B cell (primary cell): ENCODE data around the gene C19orf33. TPM values are rescaled to one million over a fixed set of nuclear protein-coding genes. Genes with fewer than 3 reads are reported as not detected.

ENCODE experiments used
- ATAC-seq: fragments of 200-7000 bp; cut with Tn5 transposase; one replicate; pipeline ENCODE4 v1.10.0; 2021; ENCODE audit warnings: low read depth, mild to moderate bottlenecking, moderate number of reproducible peaks, moderate library complexity
- CTCF ChIA-PET: fragments of 350-600 bp; sonication (Branson Sonifier 250); formaldehyde crosslinking; loops from one replicate; lab custom pipeline; 2021; ENCODE audit warnings: antibody characterized with exemption, inconsistent platforms; lab: Charles Lee
- POLR2A ChIA-PET: fragments of 350-600 bp; sonication (Branson Sonifier 250); formaldehyde crosslinking; loops from one replicate; lab custom pipeline; 2021; ENCODE audit warnings: antibody characterized with exemption; lab: Charles Lee
- DNase-seq: peaks from one replicate; pipeline ENCODE4 v3.0.0; 2013
- H2AFZ ChIP-seq: 2 replicates; pipeline ENCODE4 v1.6.1; 2012; ENCODE audit warnings: mild to moderate bottlenecking, low read depth, low read length; ENCODE audit not compliant: insufficient read depth, poor library complexity, severe bottlenecking
- H3K27ac ChIP-seq, 2 donors: 1 replicate in 1 of 2; 2 replicates in 1 of 2; pipeline ENCODE4 v1.5.1; 2012 to 2013; ENCODE audit warnings: low read length in 2 of 2, mild to moderate bottlenecking in 2 of 2, moderate library complexity in 1 of 2
- H3K27me3 ChIP-seq, 4 experiments: fragments of 200-600 bp in 1 of 4; sonication (generic) in 1 of 4; replicated peaks in 1 of 4; 1 replicate in 2 of 4; 2 replicates in 2 of 4; pipeline versions ENCODE4 v1.6.1 to v1.7.0; 2013 to 2016; ENCODE audit warnings: low read length in 3 of 4, mild to moderate bottlenecking in 2 of 4, mixed read lengths in 1 of 4, moderate library complexity in 1 of 4; ENCODE audit not compliant: insufficient read depth in 4 of 4, control insufficient read depth in 3 of 4; ENCODE audit errors: control extremely low read depth in 1 of 4
- H3K36me3 ChIP-seq, 2 experiments: replicated peaks in 1 of 2; 1 replicate in 1 of 2; 2 replicates in 1 of 2; pipeline versions ENCODE4 v1.6.1 to v1.7.1; 2013; ENCODE audit warnings: low read length in 1 of 2; ENCODE audit not compliant: insufficient read depth in 2 of 2, control insufficient read depth in 1 of 2; ENCODE audit errors: control extremely low read depth in 1 of 2, extremely low read depth in 1 of 2
- H3K4me1 ChIP-seq, 2 donors: fragments of 200-600 bp in 1 of 2; sonication (generic) in 1 of 2; 1 replicate in 1 of 2; 2 replicates in 1 of 2; pipeline versions ENCODE4 v1.5.1 to v1.6.1; 2013 to 2017; ENCODE audit warnings: low read length in 2 of 2; ENCODE audit not compliant: control insufficient read depth in 2 of 2, insufficient read depth in 2 of 2
- H3K4me2 ChIP-seq: replicated peaks from 2 replicates; pipeline ENCODE3; 2012; ENCODE audit warnings: mild to moderate bottlenecking, low read depth, low read length; ENCODE audit not compliant: poor library complexity, severe bottlenecking
- H3K4me3 ChIP-seq, 5 experiments: fragments of 200-600 bp in 1 of 5; sonication (generic) in 1 of 5; 1 replicate in 3 of 5; 2 replicates in 2 of 5; pipeline versions ENCODE4 v1.5.1 to v1.7.0; 2011 to 2016; ENCODE audit warnings: low read length in 4 of 5, mild to moderate bottlenecking in 4 of 5, low read depth in 2 of 5, control low read depth in 1 of 5, moderate library complexity in 1 of 5; ENCODE audit not compliant: insufficient read depth in 1 of 5; ENCODE audit errors: control extremely low read depth in 1 of 5, extremely low read depth in 1 of 5
- H3K79me2 ChIP-seq: fragments of 200-600 bp; sonication (generic); one replicate; pipeline ENCODE4 v1.6.0; 2016; ENCODE audit warnings: low read length; ENCODE audit not compliant: control insufficient read depth, insufficient read depth
- H3K9ac ChIP-seq: fragments of 200-600 bp; sonication (generic); 2 replicates; pipeline ENCODE4 v1.6.1; 2017; ENCODE audit warnings: mild to moderate bottlenecking, low read length, moderate library complexity
- H3K9me3 ChIP-seq, 3 donors: one replicate each; pipeline versions ENCODE4 v1.6.1 to v1.7.1; 2013; ENCODE audit warnings: low read length in 2 of 3; ENCODE audit not compliant: control insufficient read depth in 2 of 3, insufficient read depth in 1 of 3; ENCODE audit errors: control extremely low read depth in 1 of 3
- H4K20me1 ChIP-seq: 2 replicates; pipeline ENCODE4 v1.6.0; 2012; ENCODE audit warnings: mild to moderate bottlenecking, low read length; ENCODE audit not compliant: insufficient read depth, control insufficient read depth, poor library complexity, severe bottlenecking
- H3K27ac Mint-ChIP-seq: one replicate; pipeline ENCODE4 v1.8.0; 2021; ENCODE audit warnings: mixed read lengths
- H3K27me3 Mint-ChIP-seq: one replicate; pipeline ENCODE4 v1.8.0; 2021; ENCODE audit warnings: mixed read lengths
- H3K4me1 Mint-ChIP-seq: one replicate; pipeline ENCODE4 v1.8.0; 2021; ENCODE audit warnings: mixed read lengths
- H3K4me3 Mint-ChIP-seq: one replicate; pipeline ENCODE4 v1.8.0; 2021; ENCODE audit warnings: mixed read lengths
- H3K9me3 Mint-ChIP-seq: one replicate; pipeline ENCODE4 v1.8.0; 2022; ENCODE audit warnings: mixed read lengths; ENCODE audit not compliant: insufficient read depth
- EZH2 ChIP-seq: IDR thresholded peaks from 2 replicates; pipeline ENCODE4 v1.6.1; 2012; ENCODE audit warnings: borderline replicate concordance, low read depth, mild to moderate bottlenecking, moderate library complexity, low read length; ENCODE audit not compliant: insufficient read depth, poor library complexity, severe bottlenecking
- WGBS: methylation state at CpG from one replicate; pipeline ENCODE4 v1.1.5; 2013; ENCODE audit warnings: missing lambda C conversion rate; ENCODE audit not compliant: insufficient coverage; 5-methylcytosine and 5-hydroxymethylcytosine counted together
- intact Hi-C: fragments of 100-400 bp; cut with micrococcal nuclease; formaldehyde crosslinking; loops from one replicate; pipeline ENCODE4 v1.10.0; 2022
- polyA plus RNA-seq: library from polyadenylated mRNA; depleted of rRNA; stranded (reverse); fragments of >200 nt; gene quantifications from 2 replicates; pipeline ENCODE4 v1.2.3, GENCODE V29; 2012
- total RNA-seq, 2 donors: library from RNA; stranded (reverse); fragments of 120-200 nt in 1 of 2; gene quantifications; 1 replicate in 1 of 2; 2 replicates in 1 of 2; pipeline versions ENCODE4 v1.2.3 to v1.2.4, GENCODE V29; 2013 to 2022
- TF ChIP-seq, protein P1 (sequence below): fragments of 200-600 bp; IDR thresholded peaks from one replicate; pipeline ENCODE4 v1.8.0; 2022; ENCODE audit warnings: antibody characterized with exemption, mild to moderate bottlenecking

Gene C19orf33
- total and polyA plus RNA-seq, 2 donors (not counting 1 experiment from before 2014, with no cell fraction given), result 1.2 TPM; not detected in 1

DNA sequence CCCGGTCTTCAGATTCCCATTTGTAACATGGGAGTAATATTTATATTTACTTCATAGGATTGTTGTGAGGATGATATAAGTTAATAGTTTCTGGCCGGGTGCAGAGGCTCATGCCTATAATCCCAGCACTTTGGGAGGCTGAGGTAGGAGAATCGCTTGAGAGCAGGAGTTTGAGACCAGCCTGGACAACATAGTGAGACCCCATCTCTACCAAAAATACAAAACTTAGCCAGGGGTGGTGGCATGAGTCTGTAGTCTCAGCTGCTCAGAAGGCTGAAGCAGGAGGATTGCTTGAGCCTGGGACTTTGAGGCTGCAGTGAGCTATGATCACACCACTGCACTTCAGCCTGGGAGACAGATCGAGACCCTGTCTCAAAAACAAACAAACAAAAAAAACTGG is 42.8 kb downstream of the C19orf33 start:
- Mint-ChIP-seq H3K4me1 (no peaks in the 10 kb centered on the region), H3K9me3 (no peaks in the 10 kb centered on the region), H3K27ac (no peak overlapping the region), H3K4me3 (no peak overlapping the region), H3K27me3 (no peaks in the 10 kb centered on the region)
- ChIA-PET POLR2A (no interaction called here), CTCF (interaction anchor here (0.5 kb wide), 1 partner anchor 103 kb away, joined by 3 read pairs; no protein-coding TSS in a partner anchor)
- no peak overlapping the region for H3K4me3 ChIP-seq
- peaks cover 2% of the 10 kb centered on the region for H3K79me2 ChIP-seq
- intact Hi-C loops, result no loop called here
- H3K4me1 ChIP-seq, result no peaks in the 10 kb centered on the region
- H3K9me3 ChIP-seq, result no peaks in the 10 kb centered on the region
- no peak overlapping the region for H3K27ac ChIP-seq
- no peak overlapping the region for H3K4me2 ChIP-seq
- ATAC-seq, result no peak
- WGBS, result 86% methylated on average over 1 of the region's 4 CpGs
- no peak overlapping the region for H3K9ac ChIP-seq
- DNase-seq, result no peak
- no peaks in the 10 kb centered on the region for H4K20me1 ChIP-seq
- no peak overlapping the region for H2AFZ ChIP-seq
- TF ChIP-seq EZH2, result no peak
- TF ChIP-seq, protein P1, sequence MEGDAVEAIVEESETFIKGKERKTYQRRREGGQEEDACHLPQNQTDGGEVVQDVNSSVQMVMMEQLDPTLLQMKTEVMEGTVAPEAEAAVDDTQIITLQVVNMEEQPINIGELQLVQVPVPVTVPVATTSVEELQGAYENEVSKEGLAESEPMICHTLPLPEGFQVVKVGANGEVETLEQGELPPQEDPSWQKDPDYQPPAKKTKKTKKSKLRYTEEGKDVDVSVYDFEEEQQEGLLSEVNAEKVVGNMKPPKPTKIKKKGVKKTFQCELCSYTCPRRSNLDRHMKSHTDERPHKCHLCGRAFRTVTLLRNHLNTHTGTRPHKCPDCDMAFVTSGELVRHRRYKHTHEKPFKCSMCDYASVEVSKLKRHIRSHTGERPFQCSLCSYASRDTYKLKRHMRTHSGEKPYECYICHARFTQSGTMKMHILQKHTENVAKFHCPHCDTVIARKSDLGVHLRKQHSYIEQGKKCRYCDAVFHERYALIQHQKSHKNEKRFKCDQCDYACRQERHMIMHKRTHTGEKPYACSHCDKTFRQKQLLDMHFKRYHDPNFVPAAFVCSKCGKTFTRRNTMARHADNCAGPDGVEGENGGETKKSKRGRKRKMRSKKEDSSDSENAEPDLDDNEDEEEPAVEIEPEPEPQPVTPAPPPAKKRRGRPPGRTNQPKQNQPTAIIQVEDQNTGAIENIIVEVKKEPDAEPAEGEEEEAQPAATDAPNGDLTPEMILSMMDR, result no peak
- H3K36me3 ChIP-seq, result no peaks in the 10 kb centered on the region
- no peaks in the 10 kb centered on the region for H3K27me3 ChIP-seq

DNA sequence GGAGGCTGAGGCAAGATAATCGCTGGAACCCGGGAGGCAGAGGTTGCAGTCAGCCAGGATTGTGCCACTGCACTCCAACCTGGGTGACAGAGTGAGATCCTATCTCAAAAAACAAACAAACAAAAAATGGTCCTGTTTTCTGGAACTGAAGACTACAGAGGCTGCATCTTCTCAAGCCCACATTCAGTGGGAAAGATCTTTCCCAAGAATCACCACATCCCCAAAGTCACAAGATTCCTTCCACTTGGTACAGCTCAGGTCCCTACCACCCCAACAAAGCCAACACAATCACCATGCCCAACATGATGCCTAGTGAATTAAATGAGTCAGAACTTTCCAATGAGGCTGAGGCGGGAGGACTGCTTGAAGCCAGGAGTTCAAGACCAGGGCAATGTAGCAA is 46.8 kb downstream of the C19orf33 start:
- H3K4me1 ChIP-seq, result no peaks in the 10 kb centered on the region
- H3K9me3 ChIP-seq, result no peaks in the 10 kb centered on the region
- Mint-ChIP-seq H3K27ac (no peak overlapping the region), H3K4me1 (no peaks in the 10 kb centered on the region), H3K27me3 (peaks cover 2% of the 10 kb centered on the region), H3K9me3 (no peaks in the 10 kb centered on the region), H3K4me3 (no peak overlapping the region)
- no peak overlapping the region for H3K4me2 ChIP-seq
- ATAC-seq (no peak), DNase-seq (no peak)
- no peak overlapping the region for H3K27ac ChIP-seq
- CTCF ChIA-PET, result no interaction called here
- 100% methylated on average over 1 of the region's 3 CpGs for WGBS
- intact Hi-C loops, result no loop called here
- H3K4me3 ChIP-seq, result no peak overlapping the region
- no peak for TF ChIP-seq EZH2
- TF ChIP-seq, protein P1, result no peak
- no peak overlapping the region for H3K9ac ChIP-seq
- no peaks in the 10 kb centered on the region for H3K27me3 ChIP-seq
- H4K20me1 ChIP-seq, result no peaks in the 10 kb centered on the region
- H3K36me3 ChIP-seq, result no peaks in the 10 kb centered on the region
- no peak overlapping the region for H2AFZ ChIP-seq
- POLR2A ChIA-PET, result no interaction called here
- H3K79me2 ChIP-seq, result no peaks in the 10 kb centered on the region
